HCT116 (cell line): ENCODE results near the gene CYP4F3. TPM values are rescaled to one million over a fixed set of nuclear protein-coding genes. Genes with fewer than 3 reads are reported as not detected.
"Not testable (repeated sequence)": the region's sequence is repeated elsewhere in the genome, so short reads cannot be mapped to it uniquely, and the experiment has no call there.

Experiments used
- ATAC-seq: fragments of 200-7000 bp; cut with Tn5 transposase; 2 replicates; pipeline ENCODE4 v1.9.1; 2020; ENCODE audit warnings: mild to moderate bottlenecking, moderate library complexity
- Bru-seq: library from RNA; stranded (reverse); fragments of 400-500 nt; gene quantifications from one replicate; lab custom pipeline; 2021; lab: Mats Ljungman, UMichigan
- BruChase-seq, 2 experiments: library from RNA; stranded (reverse); fragments of 400-500 nt; gene quantifications; one replicate each; lab custom pipeline; 2021; lab: Mats Ljungman, UMichigan
- BruUV-seq: library from RNA; stranded (reverse); fragments of 400-500 nt; replicated peaks from 2 replicates; lab custom pipeline; 2021; lab: Mats Ljungman, UMichigan
- CTCF ChIA-PET: fragments of 300-600 bp; sonication (Branson Sonifier 250); formaldehyde crosslinking; loops from one replicate; lab custom pipeline; 2021; ENCODE audit warnings: antibody characterized with exemption; lab: Charles Lee
- POLR2A ChIA-PET: fragments of 300-600, 350-600 bp; sonication (Branson Sonifier 250); formaldehyde crosslinking; loops from one replicate; lab custom pipeline; 2021; ENCODE audit warnings: antibody characterized with exemption; lab: Charles Lee
- RAD21 ChIA-PET, 2 experiments: fragments of 300-600 bp; sonication (Branson Sonifier 250); formaldehyde crosslinking; loops; one replicate each; lab custom pipeline; 2023; ENCODE audit warnings: low total read pairs in 2 of 2; ENCODE audit not compliant: uncharacterized antibody in 2 of 2, unreplicated experiment in 2 of 2, low non-redundant PET in 1 of 2; lab: Charles Lee
- DNase-seq: peaks from one replicate; pipeline ENCODE4 v3.0.0-alpha.2; 2010; ENCODE audit warnings: low read depth, low spot score
- H2AFZ ChIP-seq: fragments of 200-600 bp; shearing (Covaris generic), sonication (generic); 2 replicates; pipeline ENCODE4 v1.6.1; 2017; ENCODE audit warnings: low read depth, mixed run types, mixed read lengths, antibody characterized with exemption, low read length; ENCODE audit not compliant: poor library complexity, severe bottlenecking
- H3K27ac ChIP-seq: 2 replicates; pipeline ENCODE4 v1.5.1; 2012; ENCODE audit warnings: low read depth, low read length
- H3K27me3 ChIP-seq: fragments of 200-600 bp; sonication (generic); 2 replicates; pipeline ENCODE4 v1.6.1; 2016; ENCODE audit warnings: mixed run types, low read length, mixed read lengths; ENCODE audit not compliant: insufficient read depth
- H3K36me3 ChIP-seq, 2 experiments: fragments of 200-500 bp in 1 of 2; fragments of 200-600 bp in 1 of 2; sonication (Bioruptor generic) in 1 of 2; sonication (generic) in 1 of 2; 2 replicates each; pipeline versions ENCODE4 v1.5.1 to v1.6.1; 2014 to 2016; ENCODE audit warnings: low read length in 2 of 2, inconsistent platforms in 1 of 2, mixed read lengths in 1 of 2, mixed run types in 1 of 2; ENCODE audit not compliant: insufficient read depth in 2 of 2, control insufficient read depth in 1 of 2
- H3K4me1 ChIP-seq, 2 experiments: fragments of 200-600 bp in 1 of 2; sonication (generic) in 1 of 2; 2 replicates each; pipeline versions ENCODE4 v1.5.1 to v1.6.1; 2012 to 2017; ENCODE audit warnings: low read length in 2 of 2, inconsistent platforms in 1 of 2, mild to moderate bottlenecking in 1 of 2, mixed read lengths in 1 of 2, mixed run types in 1 of 2, moderate library complexity in 1 of 2; ENCODE audit not compliant: insufficient read depth in 2 of 2, control insufficient read depth in 1 of 2
- H3K4me2 ChIP-seq: fragments of 200-600 bp; sonication (generic); 2 replicates; pipeline ENCODE4 v1.6.1; 2017; ENCODE audit warnings: mixed run types, low read length, mixed read lengths
- H3K4me3 ChIP-seq, 2 experiments: fragments of 200-600 bp in 1 of 2; sonication (generic) in 1 of 2; replicated peaks in 1 of 2; 2 replicates each; pipeline ENCODE4 v1.5.1; 2011 to 2016; ENCODE audit warnings: low read length in 2 of 2, control low read depth in 1 of 2, low read depth in 1 of 2, mild to moderate bottlenecking in 1 of 2, mixed read lengths in 1 of 2, mixed run types in 1 of 2
- H3K79me2 ChIP-seq: fragments of 200-600 bp; sonication (generic); 2 replicates; pipeline ENCODE4 v1.6.1; 2017; ENCODE audit warnings: mild to moderate bottlenecking, mixed run types, low read length, moderate library complexity, mixed read lengths; ENCODE audit not compliant: insufficient read depth
- H3K9ac ChIP-seq: fragments of 200-600 bp; sonication (generic); 2 replicates; pipeline ENCODE4 v1.6.1; 2016; ENCODE audit warnings: low read length, mixed read lengths
- H3K9me2 ChIP-seq: fragments of 200-600 bp; sonication (generic), shearing (Covaris generic); 2 replicates; pipeline ENCODE4 v1.6.1; 2017; ENCODE audit warnings: mixed run types, mild to moderate bottlenecking, moderate library complexity; ENCODE audit not compliant: insufficient read depth
- H3K9me3 ChIP-seq, 2 experiments: fragments of 200-500 bp in 1 of 2; fragments of 200-600 bp in 1 of 2; sonication (Bioruptor generic) in 1 of 2; sonication (generic) in 1 of 2; 2 replicates each; pipeline ENCODE4 v1.6.1; 2014 to 2017; ENCODE audit warnings: low read length in 2 of 2, mixed read lengths in 2 of 2, inconsistent platforms in 1 of 2, low read depth in 1 of 2, mild to moderate bottlenecking in 1 of 2, mixed run types in 1 of 2, moderate library complexity in 1 of 2; ENCODE audit not compliant: control insufficient read depth in 1 of 2, insufficient read depth in 1 of 2
- H4K20me1 ChIP-seq: fragments of 200-600 bp; sonication (generic), shearing (Covaris generic); 2 replicates; pipeline ENCODE4 v1.6.1; 2017; ENCODE audit warnings: mixed run types, mild to moderate bottlenecking, moderate library complexity; ENCODE audit not compliant: insufficient read depth
- CBX3 ChIP-seq: IDR thresholded peaks from 2 replicates; pipeline ENCODE4 v1.6.1; 2012; ENCODE audit warnings: low read depth
- EZH2 ChIP-seq: fragments of 200-600 bp; sonication (generic); IDR thresholded peaks from 2 replicates; pipeline ENCODE4 v1.6.1; 2017; ENCODE audit warnings: antibody characterized with exemption, mixed run types
- FOSL1 ChIP-seq: IDR thresholded peaks from 2 replicates; pipeline ENCODE4 v1.6.1; 2012; ENCODE audit warnings: low read depth
- POLR2AphosphoS5 ChIP-seq: IDR thresholded peaks from 2 replicates; pipeline ENCODE4 v1.6.1; 2011; ENCODE audit warnings: mild to moderate bottlenecking, low read depth, low read length, moderate library complexity
- SP1 ChIP-seq: IDR thresholded peaks from 2 replicates; pipeline ENCODE4 v1.6.1; 2012; ENCODE audit warnings: low read depth
- YY1 ChIP-seq: IDR thresholded peaks from 2 replicates; pipeline ENCODE4 v1.6.1; 2011; ENCODE audit warnings: low read length, low read depth, moderate library complexity, mild to moderate bottlenecking; ENCODE audit not compliant: insufficient replicate concordance; ENCODE audit errors: extremely low read depth
- intact Hi-C: fragments of 100-400 bp; cut with micrococcal nuclease; formaldehyde crosslinking; loops from 2 replicates; pipeline ENCODE4 v1.10.0; 2022
- long read RNA-seq: library from polyadenylated mRNA; unstranded; transcript quantifications from one replicate; pipeline ENCODE4 v2.0.0, GENCODE V29; 2021; ENCODE audit not compliant: unreplicated experiment
- polyA plus RNA-seq: library from polyadenylated mRNA; unstranded; fragments of >200 nt; gene quantifications from 2 replicates; pipeline ENCODE4 v1.2.1, GENCODE V29; 2012; ENCODE audit warnings: missing spikeins
- total RNA-seq: library from RNA; stranded (reverse); gene quantifications from one replicate; pipeline ENCODE4 v1.2.1, GENCODE V29; 2021; ENCODE audit not compliant: unreplicated experiment

CYP4F3 gene
- total RNA-seq (3.6 TPM), Bru-seq, nascent RNA (percentile 36 among the genes with signal in this experiment), BruChase-seq, experiment 1, labeled RNA remaining after a 6-hour chase (percentile 55 among the genes with signal in this experiment), BruChase-seq, experiment 2, labeled RNA remaining after a 2-hour chase (percentile 50 among the genes with signal in this experiment)
- 1.1 and 2.3 TPM in 2 replicates for polyA plus RNA-seq
- long read RNA-seq, partial matches to known transcripts = 1 of 2 reads
- long read RNA-seq, other reads (novel, unspliced or antisense) = 1 of 2 reads

GRCh38 chr19:15640294-15640903, at the start of gene CYP4F3:
Gene CYP4F3 (plus strand): TSS chr19:15640897. CDS start chr19:15641416, 519 bp downstream.
- Histone ChIP-seq H3K27ac (peak within 1 kb of the TSS; percentile 53), H4K20me1 (no peaks in the 10 kb centered on the region), H3K27me3 (no peaks in the 10 kb centered on the region), H2AFZ (peak within 1 kb of the TSS; percentile 9), H3K9me2 (no peaks in the 10 kb centered on the region), H3K4me2 (peak within 1 kb of the TSS; percentile 61), H3K4me1 (peaks cover 16 to 31% of the 10 kb centered on the region in 2 experiments), H3K79me2 (no peaks in the 10 kb centered on the region), H3K4me3 (0 out of 4 replicates have a peak within 1 kb of the TSS, but pooled peaks of 1 of the 2 experiments have one; percentile 4), H3K9me3 (no peaks in the 10 kb centered on the region), H3K36me3 (no peaks in the 10 kb centered on the region), H3K9ac (peak within 1 kb of the TSS; percentile 8; the same call in 1 of the 2 replicates)
- CTCF ChIA-PET = interaction anchor here (1.0 to 1.4 kb wide), 2 partner anchors 10 to 169 kb away, joined by 3 to 4 read pairs; no protein-coding TSS in a partner anchor
- ATAC-seq (peak; percentile 99), DNase-seq (peak; percentile 80)
- TF ChIP-seq YY1 = no peak
- TF ChIP-seq CBX3 = peak; percentile 34; the same call in 1 of the 2 replicates
- peak; percentile 80 for TF ChIP-seq SP1
- TF ChIP-seq POLR2AphosphoS5 = peak; percentile 68
- RAD21 ChIA-PET = no interaction called here
- intact Hi-C loops = no loop called here
- BruUV-seq = no TSS peak
- POLR2A ChIA-PET = interaction anchor here (1.0 kb wide), 2 partner anchors 193 to 196 kb away, joined by 3 to 5 read pairs; no protein-coding TSS in a partner anchor

GRCh38 chr19:15591796-15592195, 48.9 kb upstream of the CYP4F3 start:
- intact Hi-C loops = no loop called here
- no peak for TF ChIP-seq EZH2
- TF ChIP-seq CBX3 = no peak
- no peak for TF ChIP-seq FOSL1

GRCh38 chr19:15592506-15592905, 48.2 kb upstream of the CYP4F3 start:
- H3K9me2 ChIP-seq, BruUV-seq, H2AFZ ChIP-seq, H3K4me2 ChIP-seq, H3K9ac ChIP-seq, RAD21 ChIA-PET, ATAC-seq, H4K20me1 ChIP-seq, H3K79me2 ChIP-seq, H3K27me3 ChIP-seq, POLR2A ChIA-PET, H3K36me3 ChIP-seq, H3K27ac ChIP-seq, CTCF ChIA-PET, intact Hi-C loops, DNase-seq, H3K4me3 ChIP-seq, H3K9me3 ChIP-seq: not testable (repeated sequence)
- peaks cover 6 to 24% of the 10 kb centered on the region in 2 experiments for H3K4me1 ChIP-seq

More at GRCh38 chr19:15591796-15592195, 48.9 kb upstream of the CYP4F3 start:
- Histone ChIP-seq H3K36me3 (no peaks in the 10 kb centered on the region), H3K9ac (no peak overlapping the region), H3K27ac (no peak overlapping the region), H3K27me3 (no peaks in the 10 kb centered on the region), H4K20me1 (no peaks in the 10 kb centered on the region), H3K79me2 (no peaks in the 10 kb centered on the region), H3K4me1 (peaks cover 6 to 24% of the 10 kb centered on the region in 2 experiments), H3K4me3 (no peak overlapping the region), H3K9me3 (no peaks in the 10 kb centered on the region), H2AFZ (no peak overlapping the region), H3K9me2 (no peaks in the 10 kb centered on the region), H3K4me2 (no peak overlapping the region)
- ChIA-PET RAD21 (no interaction called here), POLR2A (no interaction called here), CTCF (no interaction called here)
- BruUV-seq = no TSS peak
- no peak for DNase-seq
- ATAC-seq = no peak
